HepG2 (cell line): Measurements from ENCODE around the gene CAMTA2. TPM values are rescaled to one million over a fixed set of nuclear protein-coding genes. Genes with fewer than 3 reads are reported as not detected.

Experiments used
- CENPT ChIP-seq: sonication (generic); formaldehyde crosslinking; IDR thresholded peaks from 2 replicates; pipeline ENCODE4 v1.8.0; 2022; ENCODE audit warnings: low read depth, mild to moderate bottlenecking, moderate library complexity, missing genetic modification reagents
- CTCF ChIP-seq: sonication (generic); formaldehyde crosslinking; IDR thresholded peaks from 2 replicates; pipeline ENCODE4 v1.5.0; 2020; ENCODE audit warnings: mild to moderate bottlenecking, missing genetic modification reagents, moderate library complexity
- GZF1 ChIP-seq: sonication (generic); formaldehyde crosslinking; IDR thresholded peaks from 2 replicates; pipeline ENCODE4 v1.5.1; 2020; ENCODE audit warnings: mild to moderate bottlenecking, missing genetic modification reagents
- HDAC1 ChIP-seq: sonication (generic); formaldehyde crosslinking; IDR thresholded peaks from 2 replicates; pipeline ENCODE4 v1.5.1; 2020; ENCODE audit warnings: mild to moderate bottlenecking, missing genetic modification reagents
- NR2F1 ChIP-seq, 2 experiments: fragments of 450-650 bp in 1 of 2; formaldehyde crosslinking in 1 of 2; IDR thresholded peaks; 2 replicates each; pipeline versions ENCODE4 v1.5.0 to v1.6.1; 2016 to 2020; ENCODE audit warnings: mild to moderate bottlenecking in 1 of 2, missing compliant biosample characterization in 1 of 2, missing genetic modification reagents in 1 of 2, moderate library complexity in 1 of 2
- SALL1 ChIP-seq: sonication (generic); formaldehyde crosslinking; IDR thresholded peaks from 2 replicates; pipeline ENCODE4 v1.8.0; 2022; ENCODE audit warnings: mild to moderate bottlenecking, missing genetic modification reagents
- TBX2 ChIP-seq: sonication (generic); formaldehyde crosslinking; IDR thresholded peaks from 2 replicates; pipeline ENCODE4 v1.5.0; 2020; ENCODE audit warnings: missing genetic modification reagents, mild to moderate bottlenecking, borderline replicate concordance
- TBX3 ChIP-seq: fragments of 450-650 bp; IDR thresholded peaks from 2 replicates; pipeline ENCODE4 v1.6.1; 2017; ENCODE audit warnings: antibody characterized with exemption, mild to moderate bottlenecking, inconsistent platforms, borderline replicate concordance
- ZNF207 ChIP-seq: fragments of 450-650 bp; IDR thresholded peaks from 2 replicates; pipeline ENCODE4 v1.6.1; 2016; ENCODE audit warnings: antibody characterized with exemption, borderline replicate concordance
- ZNF576 ChIP-seq: sonication (generic); formaldehyde crosslinking; IDR thresholded peaks from 2 replicates; pipeline ENCODE4 v1.4.0; 2020; ENCODE audit warnings: mild to moderate bottlenecking, missing genetic modification reagents
- ZNF652 ChIP-seq: IDR thresholded peaks from 2 replicates; pipeline ENCODE4 v1.6.1; 2016; ENCODE audit warnings: low read depth, borderline replicate concordance
- ZNF83 ChIP-seq: sonication (generic); formaldehyde crosslinking; IDR thresholded peaks from 2 replicates; pipeline ENCODE4 v1.4.0; 2020; ENCODE audit warnings: missing genetic modification reagents, mild to moderate bottlenecking, borderline replicate concordance
- polyA plus RNA-seq, 8 experiments: library from polyadenylated mRNA; depleted of rRNA in 3 of 8; stranded (reverse) in 7 of 8; unstranded in 1 of 8; fragments of >200 nt; fragmentation: Illumina TruSeq in 4 of 8; extraction: Trizol in 4 of 8; gene quantifications; 2 replicates each; pipeline versions ENCODE4 v1.2.1 to v1.2.3, GENCODE V29; 2011 to 2016; ENCODE audit warnings: low read depth in 4 of 8, missing spikeins in 1 of 8, mixed read lengths in 1 of 8; ENCODE audit not compliant: insufficient read depth in 1 of 8
- total RNA-seq, 5 experiments: library from RNA; depleted of rRNA; stranded (reverse); fragments of >200 nt; fragmentation: Illumina TruSeq; extraction: Trizol; gene quantifications; 2 replicates each; pipeline ENCODE4 v1.2.3, GENCODE V29; 2016; ENCODE audit warnings: low read depth in 1 of 5
- TF ChIP-seq, protein P1 (sequence below), 2 experiments: fragments of 450-650 bp in 1 of 2; sonication (generic) in 1 of 2; formaldehyde crosslinking in 1 of 2; IDR thresholded peaks; 2 replicates each; pipeline versions ENCODE4 v1.6.1 to v1.8.0; 2016 to 2022; ENCODE audit warnings: antibody characterized with exemption in 1 of 2, mild to moderate bottlenecking in 1 of 2, missing genetic modification reagents in 1 of 2
- TF ChIP-seq, protein P2 (sequence below): sonication (generic); formaldehyde crosslinking; IDR thresholded peaks from 2 replicates; pipeline ENCODE4 v1.4.0; 2020; ENCODE audit warnings: mild to moderate bottlenecking, missing genetic modification reagents
- TF ChIP-seq, protein P3 (sequence below): conservative IDR thresholded peaks from 2 replicates; pipeline ENCODE4 v1.6.1; 2018; ENCODE audit warnings: missing genetic modification reagents

CAMTA2 gene
- total and polyA plus RNA-seq, 2 of the 13 experiments (the other 11 are each of a cell fraction or from before 2014, with no cell fraction given): 4.1 to 7.1 TPM

GRCh38 chr17:4969551-4970173 lies 17.8 kb downstream of the CAMTA2 start (continued):
- TF ChIP-seq, protein P1, sequence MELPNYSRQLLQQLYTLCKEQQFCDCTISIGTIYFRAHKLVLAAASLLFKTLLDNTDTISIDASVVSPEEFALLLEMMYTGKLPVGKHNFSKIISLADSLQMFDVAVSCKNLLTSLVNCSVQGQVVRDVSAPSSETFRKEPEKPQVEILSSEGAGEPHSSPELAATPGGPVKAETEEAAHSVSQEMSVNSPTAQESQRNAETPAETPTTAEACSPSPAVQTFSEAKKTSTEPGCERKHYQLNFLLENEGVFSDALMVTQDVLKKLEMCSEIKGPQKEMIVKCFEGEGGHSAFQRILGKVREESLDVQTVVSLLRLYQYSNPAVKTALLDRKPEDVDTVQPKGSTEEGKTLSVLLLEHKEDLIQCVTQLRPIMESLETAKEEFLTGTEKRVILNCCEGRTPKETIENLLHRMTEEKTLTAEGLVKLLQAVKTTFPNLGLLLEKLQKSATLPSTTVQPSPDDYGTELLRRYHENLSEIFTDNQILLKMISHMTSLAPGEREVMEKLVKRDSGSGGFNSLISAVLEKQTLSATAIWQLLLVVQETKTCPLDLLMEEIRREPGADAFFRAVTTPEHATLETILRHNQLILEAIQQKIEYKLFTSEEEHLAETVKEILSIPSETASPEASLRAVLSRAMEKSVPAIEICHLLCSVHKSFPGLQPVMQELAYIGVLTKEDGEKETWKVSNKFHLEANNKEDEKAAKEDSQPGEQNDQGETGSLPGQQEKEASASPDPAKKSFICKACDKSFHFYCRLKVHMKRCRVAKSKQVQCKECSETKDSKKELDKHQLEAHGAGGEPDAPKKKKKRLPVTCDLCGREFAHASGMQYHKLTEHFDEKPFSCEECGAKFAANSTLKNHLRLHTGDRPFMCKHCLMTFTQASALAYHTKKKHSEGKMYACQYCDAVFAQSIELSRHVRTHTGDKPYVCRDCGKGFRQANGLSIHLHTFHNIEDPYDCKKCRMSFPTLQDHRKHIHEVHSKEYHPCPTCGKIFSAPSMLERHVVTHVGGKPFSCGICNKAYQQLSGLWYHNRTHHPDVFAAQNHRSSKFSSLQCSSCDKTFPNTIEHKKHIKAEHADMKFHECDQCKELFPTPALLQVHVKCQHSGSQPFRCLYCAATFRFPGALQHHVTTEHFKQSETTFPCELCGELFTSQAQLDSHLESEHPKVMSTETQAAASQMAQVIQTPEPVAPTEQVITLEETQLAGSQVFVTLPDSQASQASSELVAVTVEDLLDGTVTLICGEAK (IDR thresholded peaks at IDR 0.05): no peak
- TF ChIP-seq, protein P1 (CRISPR knock-in tag; IDR thresholded peaks at IDR 0.05): no peak
- TF ChIP-seq TBX2 (CRISPR knock-in tag) (peak; percentile 58), SALL1 (CRISPR knock-in tag) (no peak), ZNF576 (CRISPR knock-in tag) (no peak), ZNF207 (no peak), CTCF (CRISPR knock-in tag) (peak; percentile 45), ZNF652 (CRISPR knock-in tag) (no peak), TBX3 (no peak), ZNF83 (CRISPR knock-in tag) (no peak), HDAC1 (0 out of 2 replicates have a peak, but pooled peaks have one; percentile 45), GZF1 (CRISPR knock-in tag) (no peak), CENPT (CRISPR knock-in tag) (no peak), NR2F1 (CRISPR knock-in tag; IDR thresholded peaks at IDR 0.05) (0 out of 4 replicates have a peak, but pooled peaks of 1 of the 2 experiments have one; percentile 6)
- TF ChIP-seq, protein P2, sequence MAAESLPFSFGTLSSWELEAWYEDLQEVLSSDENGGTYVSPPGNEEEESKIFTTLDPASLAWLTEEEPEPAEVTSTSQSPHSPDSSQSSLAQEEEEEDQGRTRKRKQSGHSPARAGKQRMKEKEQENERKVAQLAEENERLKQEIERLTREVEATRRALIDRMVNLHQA (CRISPR knock-in tag): no peak
- TF ChIP-seq, protein P3, sequence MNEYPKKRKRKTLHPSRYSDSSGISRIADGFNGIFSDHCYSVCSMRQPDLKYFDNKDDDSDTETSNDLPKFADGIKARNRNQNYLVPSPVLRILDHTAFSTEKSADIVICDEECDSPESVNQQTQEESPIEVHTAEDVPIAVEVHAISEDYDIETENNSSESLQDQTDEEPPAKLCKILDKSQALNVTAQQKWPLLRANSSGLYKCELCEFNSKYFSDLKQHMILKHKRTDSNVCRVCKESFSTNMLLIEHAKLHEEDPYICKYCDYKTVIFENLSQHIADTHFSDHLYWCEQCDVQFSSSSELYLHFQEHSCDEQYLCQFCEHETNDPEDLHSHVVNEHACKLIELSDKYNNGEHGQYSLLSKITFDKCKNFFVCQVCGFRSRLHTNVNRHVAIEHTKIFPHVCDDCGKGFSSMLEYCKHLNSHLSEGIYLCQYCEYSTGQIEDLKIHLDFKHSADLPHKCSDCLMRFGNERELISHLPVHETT (CRISPR knock-in tag): no peak
